Stimulated activated CD8-positive, alpha-beta memory T cell treated with anti-CD3 and anti-CD28 coated beads, Interleukin-15, amount 100 ng/mL, for 4 hours (primary cell): ENCODE results near the gene MRTFB.

ENCODE experiments used
- DNase-seq, 2 donors: peaks; one replicate each; pipeline ENCODE4 v3.0.0-alpha.2; 2020; ENCODE audit warnings: low read depth in 2 of 2

Gene MRTFB

DNA sequence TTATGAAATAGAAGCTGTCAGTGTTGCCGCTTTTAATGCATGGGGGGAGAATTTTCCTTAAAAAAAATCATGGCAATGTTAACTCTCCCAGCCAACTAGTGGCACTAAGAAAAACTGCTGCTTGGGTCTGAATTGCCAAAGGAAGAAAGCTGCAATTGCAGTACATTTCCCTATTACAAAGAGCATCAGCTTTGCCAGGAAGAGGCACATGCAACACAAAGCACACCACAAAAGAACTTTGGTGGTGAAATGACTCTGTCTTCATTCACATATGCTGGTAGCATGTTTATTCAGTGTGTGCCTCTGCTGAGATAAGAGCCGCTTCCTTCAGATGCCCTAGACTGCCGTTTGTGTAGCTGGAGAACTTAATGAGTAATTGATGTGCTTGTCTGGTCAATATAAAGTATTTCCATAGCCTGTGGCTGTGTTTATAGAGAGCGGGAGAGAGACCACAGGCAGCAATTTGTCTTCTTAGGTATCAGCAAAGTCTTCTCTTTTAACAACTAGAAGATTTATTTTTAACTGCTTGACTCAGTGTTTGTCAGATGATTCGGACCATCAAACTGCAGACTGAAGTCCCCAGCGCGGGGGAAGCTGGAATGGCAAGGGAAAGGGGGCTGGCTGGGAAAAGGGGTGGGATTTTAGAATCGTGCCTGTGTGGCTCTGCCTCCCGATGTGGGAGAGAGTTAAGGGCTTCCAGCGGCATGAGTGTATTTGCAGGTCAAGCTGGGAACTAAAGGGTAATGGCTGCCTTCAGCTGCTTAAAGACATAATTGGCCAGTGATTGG is 115.1 kb downstream of the MRTFB start:
- no peak for DNase-seq

DNA sequence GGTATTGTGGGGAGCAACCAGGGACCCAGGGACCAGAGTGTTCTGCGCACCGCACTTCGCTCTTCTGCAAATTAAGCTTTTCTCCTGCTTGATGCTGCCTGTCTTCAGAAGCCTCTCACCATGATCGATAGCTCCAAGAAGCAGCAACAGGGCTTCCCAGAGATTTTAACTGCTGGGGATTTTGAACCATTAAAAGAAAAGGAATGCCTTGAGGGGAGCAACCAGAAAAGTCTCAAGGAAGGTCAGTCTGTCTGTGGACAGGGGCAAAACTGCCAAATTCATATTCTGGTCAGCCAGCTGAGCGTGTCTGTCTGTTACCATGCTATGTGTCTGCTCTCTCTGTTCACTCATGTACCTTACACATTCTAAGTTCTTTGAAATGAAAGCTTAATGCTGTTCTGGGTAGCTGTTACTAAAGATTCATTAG is 115.7 kb downstream of the MRTFB start:
- no peak for DNase-seq

DNA sequence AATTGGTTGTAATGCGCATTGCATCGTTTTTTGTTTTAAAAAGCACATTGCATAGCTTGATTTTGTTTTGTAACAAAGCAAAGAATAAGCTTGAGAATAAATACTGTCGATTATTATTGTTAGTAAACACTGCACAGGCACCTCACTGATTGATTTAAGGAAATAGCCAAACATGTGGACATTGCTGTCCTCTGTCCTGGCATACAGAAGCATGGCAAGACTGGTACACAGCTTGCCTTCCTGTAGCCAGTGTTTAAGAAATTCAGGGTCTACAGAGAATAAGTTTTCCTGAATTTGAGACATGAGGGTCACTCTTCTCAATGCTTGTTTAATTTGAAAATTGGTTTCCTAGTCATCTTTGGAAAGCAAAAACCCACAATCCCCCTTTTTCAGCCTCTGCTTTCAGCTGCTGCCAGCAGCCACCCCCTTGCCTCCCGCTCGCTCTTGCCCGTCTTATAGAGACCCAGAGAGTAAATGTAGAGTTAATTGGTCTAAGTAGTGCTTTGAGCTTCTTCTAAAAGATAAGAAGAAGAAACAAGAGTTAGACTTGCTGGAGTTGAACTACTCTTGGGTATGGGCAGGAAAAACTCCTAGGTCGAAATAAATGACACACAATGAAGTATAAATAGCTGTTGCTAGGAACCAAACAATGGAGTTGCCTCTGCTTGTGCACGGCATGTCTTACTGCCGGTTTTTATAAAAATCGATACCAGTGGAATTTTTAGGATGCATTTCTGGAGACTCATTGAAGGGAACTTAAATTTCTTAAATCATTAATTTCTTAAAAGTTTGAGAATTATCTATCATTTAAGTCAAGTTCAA is 116.6 kb downstream of the MRTFB start:
- DNase-seq = no peak

DNA sequence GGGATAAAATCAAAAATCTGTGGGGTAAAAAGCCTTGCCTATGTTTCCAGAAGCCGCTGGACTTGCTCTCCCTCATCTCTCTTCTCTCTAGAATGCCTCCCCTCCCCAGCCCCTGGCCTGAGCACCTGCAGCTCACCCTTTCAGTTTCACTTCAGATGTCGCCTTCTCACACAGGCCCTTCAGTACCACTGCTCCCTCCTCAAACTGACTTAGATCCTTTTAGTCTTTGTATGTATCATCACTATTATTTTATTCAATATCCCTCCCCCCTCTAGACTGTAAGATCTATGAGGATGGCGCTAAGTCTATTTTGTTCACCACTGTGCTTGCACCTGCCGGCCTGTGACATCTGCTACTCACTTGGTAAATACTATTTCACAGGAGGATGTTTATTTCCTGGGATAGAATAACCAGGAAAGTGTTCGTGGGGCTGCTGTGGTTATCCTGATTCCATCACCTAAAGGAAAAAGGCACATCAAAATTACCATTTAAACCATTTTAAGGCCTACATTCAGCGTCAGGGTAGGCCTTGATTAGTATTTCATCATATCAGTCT is 122.3 kb downstream of the MRTFB start:
- DNase-seq = no peak

DNA sequence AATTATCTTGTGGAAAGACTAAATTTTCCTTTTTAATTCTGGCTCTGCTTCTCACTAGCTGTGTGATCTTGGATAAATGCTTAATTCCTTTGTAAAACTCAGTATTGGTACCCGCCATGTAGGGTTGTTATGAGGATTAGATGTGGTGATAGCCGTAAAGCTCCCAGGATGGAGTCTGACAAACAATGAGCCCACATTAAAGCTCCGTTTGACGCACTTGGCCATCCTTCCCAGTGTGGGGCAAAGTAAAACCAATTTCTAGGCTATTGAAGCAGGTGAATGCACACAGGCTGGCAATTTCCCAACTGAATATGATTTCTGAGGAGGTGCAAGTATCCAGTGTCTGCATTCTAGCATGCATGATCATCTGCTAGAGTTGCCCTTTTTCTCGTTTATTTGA is 123.6 kb downstream of the MRTFB start:
- DNase-seq = no peak

DNA sequence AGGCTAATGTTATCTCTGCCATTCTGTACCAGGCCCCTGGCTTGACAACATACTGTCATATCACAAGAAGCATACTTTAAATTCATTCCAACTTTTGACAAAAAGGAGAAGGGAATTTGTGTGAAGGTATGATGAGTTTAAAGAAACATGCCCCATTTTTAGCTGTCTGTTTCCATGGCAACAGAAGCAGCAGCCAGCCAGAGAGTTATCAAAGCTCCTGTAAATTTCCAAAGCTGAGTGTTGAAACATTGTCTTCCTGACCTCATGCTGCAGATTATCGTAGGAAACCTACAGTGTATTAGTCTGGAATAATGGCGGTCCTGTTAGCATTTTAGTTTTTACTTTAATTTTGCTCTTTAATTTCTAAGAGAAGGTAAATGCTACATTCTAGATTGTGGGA is 124.9 kb downstream of the MRTFB start:
- no peak for DNase-seq

DNA sequence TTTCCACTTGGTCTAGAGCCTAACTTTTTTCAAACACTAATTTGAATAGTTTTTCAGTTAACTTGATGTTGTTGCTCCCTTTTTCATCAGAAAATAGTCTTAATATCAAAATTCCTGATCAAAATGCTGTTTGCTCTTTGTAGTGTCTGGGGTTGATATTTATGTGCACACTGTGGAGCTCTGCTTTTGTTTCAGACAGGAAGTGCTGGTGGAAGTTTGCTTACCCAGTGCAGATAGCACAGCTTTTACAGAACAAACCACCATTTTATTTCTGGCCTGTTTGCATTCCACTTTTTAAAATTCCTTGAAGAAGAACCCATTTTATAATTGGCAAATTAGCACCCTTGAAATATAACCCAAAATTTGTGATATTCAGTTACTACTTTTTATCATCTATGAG is 125.4 kb downstream of the MRTFB start:
- DNase-seq = no peak

DNA sequence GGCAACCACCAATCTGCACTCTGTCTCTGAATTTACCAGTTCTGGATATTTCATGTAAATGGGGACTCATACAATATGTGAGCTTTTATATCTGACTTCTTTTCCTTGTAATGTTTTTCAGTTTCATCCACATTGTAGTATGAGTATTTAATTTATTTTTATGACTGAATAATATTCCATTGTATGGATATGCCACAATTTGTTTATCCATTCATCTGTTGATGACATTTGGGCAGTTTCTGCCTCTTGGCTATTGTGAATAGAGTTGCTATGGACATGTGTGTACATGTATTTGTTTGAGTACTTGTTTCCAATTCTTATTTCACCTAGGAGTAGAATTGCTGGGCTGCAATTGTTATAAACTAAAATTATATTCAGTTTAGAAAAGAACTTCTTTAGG is 126.9 kb downstream of the MRTFB start:
- DNase-seq = no peak

DNA sequence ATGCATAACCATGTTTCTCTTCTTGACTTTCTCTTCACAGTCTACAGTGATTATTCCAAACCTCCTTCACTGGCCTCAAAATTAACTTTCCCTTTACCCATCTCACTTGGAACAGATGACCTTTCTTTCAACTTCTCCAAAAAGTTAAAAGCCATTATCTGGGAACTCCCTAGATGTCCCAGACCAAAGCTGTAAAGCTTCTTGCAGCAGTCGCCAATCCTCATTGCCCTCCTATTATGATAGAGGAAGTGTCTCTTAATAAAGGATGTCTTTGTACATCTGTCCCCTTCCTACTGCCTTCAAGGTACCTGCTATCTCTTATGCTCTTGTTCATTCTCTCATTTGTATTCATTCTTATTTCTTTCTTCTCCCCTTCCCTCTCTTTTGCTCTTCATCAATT is 127.5 kb downstream of the MRTFB start:
- DNase-seq = no peak

DNA sequence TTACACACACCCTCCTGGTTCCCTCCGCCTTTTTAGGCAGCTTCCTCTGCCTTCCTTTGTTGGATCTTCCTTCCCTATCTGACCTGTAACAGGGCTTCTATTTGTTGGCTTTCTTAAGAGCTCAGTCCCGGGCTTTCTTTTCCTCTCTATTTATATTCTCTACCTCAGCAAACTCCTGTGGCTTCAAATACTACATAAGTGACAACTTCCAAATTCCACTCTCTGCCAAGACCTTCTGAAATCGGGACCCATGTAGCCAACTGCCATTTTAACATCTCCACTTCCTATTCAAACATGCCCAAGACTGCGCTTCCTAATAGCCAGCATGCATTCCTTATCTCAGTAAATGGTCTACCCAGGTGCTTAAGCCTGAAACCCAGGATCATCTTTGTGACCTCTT is 128.1 kb downstream of the MRTFB start:
- no peak for DNase-seq

DNA sequence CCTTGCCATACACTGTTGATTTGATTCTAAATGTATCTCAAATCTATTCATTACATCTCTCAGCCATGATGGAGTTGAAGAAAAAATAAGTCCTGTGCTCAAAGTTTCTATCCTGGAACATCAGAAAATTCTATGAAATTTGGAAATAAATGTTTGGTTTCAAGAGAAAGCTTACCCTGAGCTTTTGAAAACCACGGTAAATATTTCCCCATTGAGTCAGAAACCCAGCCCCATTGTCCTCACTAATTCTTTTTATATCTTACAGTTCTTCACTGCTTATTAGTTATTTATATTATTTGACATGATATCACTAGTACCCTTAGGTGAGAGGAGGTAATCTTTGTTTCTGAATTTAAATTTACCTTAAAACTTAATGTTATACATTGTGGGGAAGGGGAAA is 128.5 kb downstream of the MRTFB start:
- DNase-seq = no peak

DNA sequence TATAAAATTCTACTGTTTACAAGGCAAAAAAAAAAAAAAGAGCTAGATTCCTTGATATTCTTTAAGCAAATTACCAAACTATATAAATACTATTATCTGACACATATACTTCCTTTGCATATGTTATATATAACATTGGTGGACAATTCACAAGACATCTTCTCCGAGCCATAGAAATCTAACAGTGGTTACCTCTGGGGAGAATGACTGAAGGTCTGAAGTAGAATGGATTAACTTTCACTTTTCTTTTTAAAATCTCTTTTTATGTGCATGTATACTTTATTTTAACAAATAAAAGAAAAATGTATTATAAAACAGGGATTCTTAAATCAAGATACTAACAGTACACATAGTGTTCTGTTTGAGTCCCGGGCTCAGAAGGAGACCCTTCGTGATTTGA is 131.0 kb downstream of the MRTFB start:
- DNase-seq = no peak

DNA sequence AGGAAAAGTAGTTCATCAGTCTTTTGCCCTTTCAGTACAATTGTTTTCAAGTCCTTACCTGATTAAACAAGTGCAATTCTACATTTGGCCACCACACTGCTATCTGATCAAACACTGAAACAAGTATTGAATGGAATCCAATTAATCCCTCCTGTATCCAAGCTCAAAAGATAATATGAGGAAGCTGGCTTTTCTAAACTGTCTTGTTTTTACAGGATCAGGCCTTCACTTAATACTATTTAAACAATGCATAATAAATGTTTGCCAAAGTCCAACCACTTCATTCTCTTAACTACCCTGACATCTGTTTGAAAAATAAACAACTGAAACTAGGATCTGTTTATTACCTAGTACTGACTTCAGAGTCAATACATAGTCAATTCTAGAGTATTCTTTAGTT is 131.6 kb downstream of the MRTFB start:
- DNase-seq = no peak

DNA sequence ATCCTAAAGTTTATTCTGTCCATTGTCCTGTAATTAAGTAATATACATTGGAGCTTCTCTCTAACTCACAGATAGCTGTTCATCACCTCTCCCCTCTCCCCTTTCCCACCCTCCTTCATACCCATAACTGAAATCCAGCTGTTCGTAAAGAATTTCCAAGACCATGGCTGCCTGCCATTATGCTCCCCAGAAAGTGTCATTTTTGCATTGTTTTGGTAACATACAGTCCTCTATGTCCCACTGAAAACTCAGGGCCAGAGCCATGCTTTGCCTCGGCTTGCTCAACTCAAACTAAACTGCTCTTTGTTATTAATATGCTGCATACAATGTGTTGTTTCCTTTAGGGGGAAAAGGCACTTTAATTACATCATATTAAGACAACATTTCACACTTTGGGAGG is 132.0 kb downstream of the MRTFB start:
- DNase-seq = no peak

DNA sequence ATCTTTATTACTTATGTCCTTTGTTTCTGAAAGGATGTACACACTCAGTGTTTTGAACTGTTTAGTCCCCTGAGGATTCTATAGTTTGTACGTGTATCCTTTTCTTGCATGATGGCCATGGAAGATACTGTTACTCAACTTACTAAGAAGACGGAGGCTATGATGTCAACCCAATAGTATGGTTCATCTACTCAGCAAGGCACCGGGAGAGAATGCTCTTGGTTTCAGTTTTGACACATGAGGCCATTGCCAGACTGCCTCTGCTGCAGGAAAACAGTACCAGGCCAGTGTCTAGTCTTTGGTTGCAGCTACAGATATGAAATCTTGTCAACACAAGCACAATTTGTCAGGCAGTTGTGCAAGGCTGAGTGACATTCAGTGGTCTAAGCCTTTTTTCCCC is 134.5 kb downstream of the MRTFB start:
- DNase-seq = no peak

DNA sequence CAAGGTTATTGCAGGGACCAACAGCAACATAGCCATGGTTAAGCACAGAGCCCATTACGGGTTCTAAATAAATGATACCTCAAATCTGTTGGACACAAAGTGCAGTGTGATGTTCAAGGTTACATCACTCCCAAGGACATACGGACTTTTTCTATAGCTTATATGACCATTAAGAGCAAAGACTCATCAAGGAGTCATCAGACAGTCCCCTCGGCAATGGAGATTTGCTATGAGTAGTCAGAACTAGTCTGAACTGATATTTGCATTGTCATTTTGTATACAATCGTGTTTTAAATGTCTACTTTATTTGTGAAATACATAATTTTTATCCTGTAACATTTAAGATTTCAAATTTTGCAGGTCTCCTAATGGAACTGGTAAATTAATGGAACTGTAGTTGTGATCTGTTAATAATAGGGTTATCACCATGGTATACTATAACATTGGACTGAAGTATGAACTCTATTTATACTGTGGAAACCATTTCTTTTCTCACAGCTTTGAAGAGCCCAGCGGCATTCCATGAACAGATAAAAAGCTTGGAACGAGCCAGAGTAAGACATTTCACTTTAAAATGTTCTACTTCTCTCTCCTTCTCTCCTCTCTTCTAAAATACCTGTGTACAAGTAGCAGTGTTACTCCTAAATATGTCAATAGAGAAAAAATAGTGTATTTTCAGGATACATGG is 140.9 kb downstream of the MRTFB start:
- DNase-seq = no peak

DNA sequence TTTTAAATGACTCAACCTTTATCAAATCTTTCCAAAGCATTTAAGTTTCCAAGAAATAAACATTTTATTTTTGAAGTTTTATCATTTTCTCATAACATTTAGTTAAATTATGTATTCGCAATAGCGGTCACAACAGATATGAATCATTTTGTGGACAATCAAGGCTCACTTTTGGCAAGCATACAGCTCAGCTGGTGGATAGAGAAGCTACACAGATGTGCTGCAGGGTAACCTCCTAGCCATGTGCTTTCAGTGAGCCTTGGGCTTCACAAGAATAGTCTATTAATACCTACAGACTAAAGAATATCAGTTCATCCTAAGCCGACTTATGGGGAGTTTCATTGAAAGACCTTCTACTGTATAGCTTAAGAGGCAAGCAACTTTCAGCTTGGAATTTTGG is 144.8 kb downstream of the MRTFB start:
- no peak for DNase-seq

DNA sequence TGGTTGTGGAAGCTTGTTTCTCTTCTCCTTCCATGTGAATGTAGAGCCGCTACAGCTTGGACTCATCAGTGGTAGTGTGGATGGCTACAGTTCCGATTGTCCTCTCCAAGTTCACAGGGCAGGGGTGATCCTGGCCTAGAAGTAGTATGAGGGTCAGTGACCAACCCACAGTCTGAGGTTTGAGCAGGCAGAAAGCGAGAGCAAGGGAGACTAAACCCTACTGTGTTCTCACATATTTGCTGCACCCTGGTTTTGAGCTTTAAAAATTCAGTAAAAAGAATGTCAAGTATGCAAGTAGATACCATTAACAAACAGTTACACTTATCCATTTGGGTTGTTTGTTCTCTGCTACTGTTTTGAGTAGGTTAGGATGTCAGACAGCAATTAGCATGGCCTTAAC is 148.9 kb downstream of the MRTFB start:
- DNase-seq = no peak

DNA sequence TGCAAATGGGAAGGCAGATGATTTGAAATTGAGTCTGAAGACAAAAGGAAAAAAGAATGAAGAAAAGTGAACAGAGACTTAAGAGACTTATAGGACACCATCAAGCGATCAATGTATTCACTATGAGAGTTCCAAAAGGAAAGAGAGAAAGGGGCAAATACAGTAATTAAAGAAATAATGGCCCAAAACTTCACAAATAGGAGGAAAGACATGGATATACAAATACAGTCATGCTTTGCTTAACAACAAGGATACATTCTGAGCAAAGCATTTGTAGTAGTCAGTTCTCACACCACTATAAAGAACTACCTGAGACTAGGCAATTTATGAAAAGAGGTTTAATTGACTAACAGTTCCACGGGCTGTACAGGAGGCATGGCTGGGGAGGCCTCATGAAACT is 152.5 kb downstream of the MRTFB start:
- DNase-seq = no peak

DNA sequence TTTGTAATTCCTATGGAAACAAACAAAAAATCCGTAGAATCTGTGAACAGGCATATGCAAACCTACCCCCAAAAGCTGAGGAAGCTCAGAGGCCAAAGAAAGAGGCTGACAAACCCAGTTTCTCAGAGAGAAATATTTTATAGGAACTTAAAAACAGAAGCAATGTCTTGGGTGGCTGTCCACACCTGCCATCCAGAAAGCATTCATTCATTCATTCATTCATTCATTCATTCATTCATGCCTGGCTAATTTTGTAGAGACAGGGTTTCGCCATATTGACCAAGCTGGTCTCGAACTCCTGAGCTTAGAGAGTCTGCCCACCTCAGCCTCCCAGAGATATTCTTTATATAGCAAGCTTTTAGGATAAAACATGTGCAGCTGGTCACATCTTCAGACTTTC is 154.3 kb downstream of the MRTFB start:
- DNase-seq = no peak

DNA sequence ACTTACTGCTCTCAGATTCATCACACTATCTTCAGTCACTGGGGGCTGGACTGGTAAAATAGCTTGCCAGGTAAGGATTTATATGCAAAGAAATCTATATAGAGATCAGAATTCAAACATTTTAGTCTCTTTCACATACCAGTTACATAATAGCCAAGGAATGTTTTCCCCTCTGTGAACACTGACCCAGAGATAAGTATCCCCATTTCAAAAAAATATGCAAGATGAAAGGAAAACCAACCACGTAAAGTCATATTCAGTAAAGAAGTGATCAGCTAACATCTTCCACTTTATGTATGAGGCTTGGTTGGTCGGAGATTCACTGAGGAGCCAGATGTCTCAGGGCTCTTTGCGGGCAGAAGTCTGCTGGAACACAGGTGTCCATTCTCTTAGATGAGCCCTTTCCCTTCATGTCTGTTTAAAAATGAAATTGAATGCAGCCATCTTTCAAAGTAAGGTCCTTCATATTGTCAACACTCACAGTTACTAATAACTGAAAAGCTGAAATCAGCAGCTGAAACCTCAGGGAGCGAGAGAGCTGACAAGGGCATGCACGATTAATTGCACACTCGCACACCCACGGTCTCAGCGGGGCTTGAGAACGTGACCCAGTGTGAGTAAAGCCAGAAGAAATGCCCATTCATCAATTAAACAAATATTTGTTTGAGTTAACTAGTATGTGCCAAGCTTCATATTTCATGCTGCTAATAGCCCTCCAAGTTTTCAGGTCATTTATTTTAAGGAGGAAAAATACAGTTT is 161.2 kb downstream of the MRTFB start:
- DNase-seq = no peak

DNA sequence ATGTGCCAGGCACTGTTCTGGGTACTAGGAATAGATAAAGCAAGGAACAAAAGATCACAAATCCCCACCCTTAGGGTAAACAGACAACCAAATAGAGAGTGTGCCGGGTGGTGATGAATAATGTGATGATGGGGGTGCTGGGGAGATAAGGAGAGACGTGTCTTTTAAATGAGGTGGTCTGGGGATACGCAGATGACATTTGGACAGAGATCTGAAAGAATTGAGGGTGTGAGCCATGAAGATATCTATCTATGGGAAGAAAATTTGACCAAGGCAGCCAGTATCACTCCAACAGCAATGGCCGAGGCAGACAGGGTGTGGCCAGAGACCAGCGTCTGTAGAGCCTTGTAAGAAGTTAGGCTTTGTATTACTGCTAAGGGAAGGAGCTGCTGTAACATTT is 165.3 kb downstream of the MRTFB start:
- DNase-seq = no peak
